Lower lobe of right lung (tissue), 2 donors: ENCODE results near the gene SCD5. TPM values are rescaled to one million over a fixed set of nuclear protein-coding genes. Genes with fewer than 3 reads are reported as not detected.

Experiments used
- ATAC-seq, 2 donors: fragments of 200-7000 bp; cut with Tn5 transposase; one replicate each; pipeline ENCODE4 v1.9.1; 2020 to 2022; ENCODE audit warnings: mild to moderate bottlenecking in 2 of 2, moderate library complexity in 2 of 2
- DNase-seq: peaks from one replicate; pipeline ENCODE4 v3.0.0-alpha.2; 2020
- H3K27ac ChIP-seq: fragments of 200-600 bp; one replicate; pipeline ENCODE4 v1.8.0; 2022
- H3K27me3 ChIP-seq: fragments of 200-600 bp; one replicate; pipeline ENCODE4 v1.8.0; 2022; ENCODE audit warnings: low read depth
- H3K36me3 ChIP-seq: fragments of 200-600 bp; one replicate; pipeline ENCODE4 v1.8.0; 2022; ENCODE audit warnings: mild to moderate bottlenecking
- H3K4me1 ChIP-seq: fragments of 200-600 bp; one replicate; pipeline ENCODE4 v1.8.0; 2022
- H3K4me3 ChIP-seq: fragments of 200-600 bp; one replicate; pipeline ENCODE4 v1.8.0; 2022; ENCODE audit warnings: mild to moderate bottlenecking
- H3K9me3 ChIP-seq: fragments of 200-600 bp; one replicate; pipeline ENCODE4 v1.8.0; 2022
- CTCF ChIP-seq: fragments of 200-600 bp; IDR thresholded peaks from one replicate; pipeline ENCODE4 v1.8.0; 2022; ENCODE audit warnings: antibody characterized with exemption, mild to moderate bottlenecking
- intact Hi-C: fragments of 100-400 bp; cut with DNase I; formaldehyde crosslinking; loops from one replicate; pipeline ENCODE4 v1.11.0; 2022
- total RNA-seq: library from RNA; stranded (reverse); fragmentation: NEBNext Ultra II Directional; extraction: Animal tissue kit (Norgen Biotek cat#: 25700); gene quantifications from one replicate; pipeline ENCODE4 v1.2.1, GENCODE V29; 2021
- donor health status: DM: no; HTN: yes; CAD: no; lungs with severe emphysema.

Gene SCD5
- total RNA-seq, 1 donor from 2014 or later: 17.7 TPM

GRCh38 chr4:82747686-82748575 is 50.7 kb downstream of the SCD5 start:
- intact Hi-C loops: no loop called here
- DNase-seq (no peak), ATAC-seq (no peak)
- Histone ChIP-seq H3K36me3 (no peaks in the 10 kb centered on the region), H3K4me3 (no peak overlapping the region), H3K4me1 (no peaks in the 10 kb centered on the region), H3K27ac (no peak overlapping the region), H3K9me3 (no peaks in the 10 kb centered on the region), H3K27me3 (no peaks in the 10 kb centered on the region)
- TF ChIP-seq CTCF: no peak

GRCh38 chr4:82746705-82747574 is 51.7 kb downstream of the SCD5 start:
- no peaks in the 10 kb centered on the region for H3K36me3 ChIP-seq
- no peak for TF ChIP-seq CTCF
- H3K4me3 ChIP-seq: no peak overlapping the region
- H3K9me3 ChIP-seq: no peaks in the 10 kb centered on the region
- DNase-seq (no peak), ATAC-seq (no peak)
- intact Hi-C loops: no loop called here
- no peaks in the 10 kb centered on the region for H3K27me3 ChIP-seq
- no peak overlapping the region for H3K27ac ChIP-seq
- no peaks in the 10 kb centered on the region for H3K4me1 ChIP-seq

GRCh38 chr4:82745173-82745842 is 53.3 kb downstream of the SCD5 start:
- H3K27ac ChIP-seq: no peak overlapping the region
- ATAC-seq (no peak), DNase-seq (no peak)
- no peaks in the 10 kb centered on the region for H3K36me3 ChIP-seq
- TF ChIP-seq CTCF: no peak
- no peak overlapping the region for H3K4me3 ChIP-seq
- intact Hi-C loops: no loop called here
- H3K4me1 ChIP-seq: no peaks in the 10 kb centered on the region
- no peaks in the 10 kb centered on the region for H3K9me3 ChIP-seq
- H3K27me3 ChIP-seq: no peaks in the 10 kb centered on the region

GRCh38 chr4:82744284-82744968 is 54.2 kb downstream of the SCD5 start:
- no peaks in the 10 kb centered on the region for H3K9me3 ChIP-seq
- H3K27ac ChIP-seq: no peak overlapping the region
- ATAC-seq (peak; percentile 62 to 85), DNase-seq (peak; percentile 56)
- H3K4me1 ChIP-seq: no peaks in the 10 kb centered on the region
- H3K36me3 ChIP-seq: no peaks in the 10 kb centered on the region
- no peak overlapping the region for H3K4me3 ChIP-seq
- no peaks in the 10 kb centered on the region for H3K27me3 ChIP-seq
- no peak for TF ChIP-seq CTCF
- intact Hi-C loops: no loop called here

GRCh38 chr4:82741188-82741587 is 57.4 kb downstream of the SCD5 start:
- no peak overlapping the region for H3K4me3 ChIP-seq
- DNase-seq (no peak), ATAC-seq (no peak)
- H3K4me1 ChIP-seq: no peaks in the 10 kb centered on the region
- H3K27me3 ChIP-seq: no peaks in the 10 kb centered on the region
- no peak overlapping the region for H3K27ac ChIP-seq
- TF ChIP-seq CTCF: no peak
- no peaks in the 10 kb centered on the region for H3K9me3 ChIP-seq
- no peaks in the 10 kb centered on the region for H3K36me3 ChIP-seq
- intact Hi-C loops: no loop called here
